HS-27A (cell line): Measurements from ENCODE around the gene SULT2B1.

Experiments used
- DNase-seq: peaks from one replicate; pipeline ENCODE4 v3.0.0-alpha.2; 2012; ENCODE audit warnings: low read depth, missing footprints

The SULT2B1 gene

DNA sequence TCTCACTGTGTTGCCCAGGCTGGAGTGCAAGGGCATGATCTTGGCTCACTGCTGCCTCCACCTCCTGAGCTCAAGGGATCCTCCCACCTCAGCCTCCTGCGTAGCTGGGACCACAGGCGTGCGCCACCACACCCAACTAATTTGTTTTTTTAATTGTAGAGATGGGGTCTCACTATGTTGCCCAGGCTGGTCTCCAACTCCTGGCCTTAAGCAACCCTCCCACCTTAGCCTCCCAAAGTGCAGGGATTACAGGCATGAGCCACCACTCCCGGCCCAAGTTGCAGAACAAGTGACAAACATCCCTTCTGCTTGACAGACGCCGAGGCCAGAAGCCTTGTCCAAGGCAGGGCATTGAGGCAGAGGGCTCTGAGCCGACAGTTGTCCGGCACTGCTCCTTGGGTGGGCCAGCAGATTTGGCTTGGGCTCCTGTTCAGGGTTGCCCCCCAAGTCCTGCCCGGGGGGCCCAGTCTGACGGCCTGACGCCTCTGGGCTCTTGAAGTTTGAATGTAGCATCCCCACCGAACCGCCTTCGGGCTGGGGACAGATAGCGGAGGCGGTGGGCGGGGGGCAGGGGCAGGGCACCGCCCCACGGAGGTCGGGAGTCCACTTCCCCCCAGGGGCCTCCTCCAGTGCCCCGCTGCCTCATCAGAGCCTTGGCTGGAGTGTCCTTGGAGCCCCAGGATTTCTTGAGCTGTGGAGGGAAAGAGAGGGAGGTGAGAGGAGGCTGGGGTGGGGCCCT, 48.9 kb downstream of the SULT2B1 start:
- no peak for DNase-seq

DNA sequence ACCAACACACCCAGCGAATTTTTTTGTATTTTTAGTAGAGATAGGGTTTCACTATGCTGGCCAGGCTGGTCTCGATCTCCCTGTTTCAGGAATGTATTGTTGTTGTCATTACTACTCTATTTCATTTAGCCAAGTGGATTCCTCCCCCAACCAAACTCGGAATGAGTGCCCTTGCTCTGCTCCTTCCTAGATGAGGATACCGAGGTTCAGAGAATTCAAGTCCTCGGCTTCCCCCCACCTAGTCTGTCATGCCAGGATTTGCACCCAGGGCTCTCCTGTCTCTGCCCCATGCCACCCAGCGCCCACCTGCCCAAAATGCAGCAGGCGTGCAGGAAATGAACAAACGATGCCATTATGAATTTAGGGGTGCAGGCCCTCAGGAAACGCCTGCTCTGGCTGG, 51.0 kb downstream of the SULT2B1 start:
- DNase-seq: no peak

DNA sequence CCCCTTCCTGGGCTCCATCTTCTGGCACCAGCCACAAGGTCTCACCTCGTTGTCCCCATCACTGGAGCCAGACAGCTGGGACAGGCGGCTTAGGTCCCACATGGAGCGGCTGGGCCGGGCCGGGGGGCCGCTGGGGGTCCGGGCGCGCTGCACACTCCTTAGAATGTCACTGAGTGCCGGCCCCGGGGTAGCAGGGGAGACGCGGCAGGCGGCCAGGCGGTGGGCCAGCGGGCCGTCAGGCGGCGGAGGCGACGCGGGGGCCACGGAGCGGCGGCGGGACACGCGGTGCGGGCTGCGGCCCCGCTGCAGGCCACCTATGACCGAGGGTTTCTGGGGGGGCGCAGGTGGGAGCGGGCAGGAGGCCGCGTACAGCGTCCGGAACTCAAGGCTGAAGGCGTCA, 51.5 kb downstream of the SULT2B1 start:
- DNase-seq: no peak

DNA sequence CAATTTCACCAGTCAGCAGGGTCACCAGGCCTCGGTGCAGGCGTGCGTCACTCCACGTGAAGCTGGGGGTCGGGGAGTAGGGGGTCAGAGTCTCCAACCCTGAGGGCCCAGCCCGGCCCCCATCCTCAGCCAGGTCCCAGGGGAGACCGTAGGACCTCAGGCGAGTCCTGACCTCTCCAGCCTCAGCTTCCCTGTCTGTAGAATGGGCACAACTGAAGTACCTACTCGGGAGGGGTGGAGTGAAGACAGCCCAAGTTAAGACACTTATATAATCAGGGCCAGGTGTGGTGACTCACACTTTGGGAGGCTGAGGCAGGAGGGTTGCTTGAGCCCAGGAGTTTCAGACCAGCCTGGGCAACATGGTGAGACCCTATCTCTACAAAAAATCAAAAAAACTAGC, 51.9 kb downstream of the SULT2B1 start:
- DNase-seq: no peak

DNA sequence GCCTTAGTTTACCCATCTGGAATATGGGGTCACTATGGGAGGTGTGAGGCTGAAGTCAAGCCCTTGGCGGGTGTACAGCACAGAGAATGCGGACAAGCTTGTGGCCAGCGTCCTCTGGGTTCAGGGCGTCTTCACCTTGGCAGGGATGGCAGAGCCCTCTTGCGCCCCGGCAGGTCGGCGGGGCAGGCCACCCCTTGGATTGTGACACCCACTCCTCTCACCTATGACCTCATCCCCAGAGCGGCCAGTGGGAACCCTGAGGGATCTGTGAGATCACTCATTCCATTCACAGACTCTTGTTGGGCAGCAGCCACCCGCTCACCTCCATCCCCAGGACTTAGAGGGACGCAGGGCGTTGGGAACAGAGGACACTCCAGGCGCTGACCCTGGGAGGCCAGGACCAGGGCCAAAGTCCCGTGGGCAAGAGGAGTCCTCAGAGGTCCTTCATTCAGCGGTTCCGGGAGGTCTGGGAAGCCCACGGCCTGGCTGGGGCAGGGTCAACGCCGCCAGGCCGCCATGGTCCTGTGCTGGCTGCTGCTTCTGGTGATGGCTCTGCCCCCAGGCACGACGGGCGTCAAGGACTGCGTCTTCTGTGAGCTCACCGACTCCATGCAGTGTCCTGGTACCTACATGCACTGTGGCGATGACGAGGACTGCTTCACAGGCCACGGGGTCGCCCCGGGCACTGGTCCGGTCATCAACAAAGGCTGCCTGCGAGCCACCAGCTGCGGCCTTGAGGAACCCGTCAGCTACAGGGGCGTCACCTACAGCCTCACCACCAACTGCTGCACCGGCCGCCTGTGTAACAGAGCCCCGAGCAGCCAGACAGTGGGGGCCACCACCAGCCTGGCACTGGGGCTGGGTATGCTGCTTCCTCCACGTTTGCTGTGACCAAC, 54.7 kb downstream of the SULT2B1 start, which contains the start of gene SPACA4:
Gene SPACA4, plus strand, starts transcription at position 280 of the 896 bp plus-strand sequence. Its CDS starts 237 bp downstream, at position 517.
- DNase-seq: no peak

DNA sequence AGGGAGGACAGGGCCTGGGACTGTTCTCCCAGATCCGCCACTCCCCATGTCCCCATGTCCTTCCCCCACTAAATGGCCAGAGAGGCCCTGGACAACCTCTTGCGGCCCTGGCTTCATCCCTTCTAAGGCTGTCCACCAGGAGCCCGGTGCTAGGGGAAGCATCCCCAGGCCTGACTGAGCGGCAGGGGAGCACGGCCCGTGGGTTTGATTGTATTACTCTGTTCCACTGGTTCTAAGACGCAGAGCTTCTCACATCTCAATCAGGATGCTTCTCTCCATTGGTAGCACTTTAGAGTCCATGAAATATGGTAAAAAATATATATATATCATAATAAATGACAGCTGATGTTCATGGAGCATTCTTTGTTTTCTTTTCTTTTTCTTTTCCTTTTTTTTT, 55.4 kb downstream of the SULT2B1 start:
- no peak for DNase-seq

DNA sequence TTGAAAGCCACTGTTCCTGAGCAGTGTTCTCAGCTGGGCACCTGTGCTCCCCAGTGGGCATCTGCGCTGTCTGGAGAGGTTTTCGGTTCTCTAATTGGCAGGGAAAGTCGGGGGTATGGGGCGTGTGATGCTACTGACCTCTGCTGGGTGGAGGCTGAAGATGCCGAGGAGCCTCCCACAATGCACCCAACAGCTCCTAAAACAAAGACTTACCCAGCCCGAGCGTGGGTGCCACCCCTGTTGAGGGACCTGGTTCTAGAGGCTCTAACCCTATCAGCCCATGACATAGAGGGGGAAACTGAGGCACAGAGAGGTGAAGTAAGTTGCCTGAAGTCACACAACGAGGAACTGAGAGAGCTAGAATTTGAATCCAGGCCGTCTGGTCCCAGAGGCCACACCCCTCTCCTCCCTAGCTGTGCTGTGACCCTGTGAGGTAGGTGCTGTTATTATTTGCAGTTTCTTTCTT, 56.9 kb downstream of the SULT2B1 start:
- no peak for DNase-seq

DNA sequence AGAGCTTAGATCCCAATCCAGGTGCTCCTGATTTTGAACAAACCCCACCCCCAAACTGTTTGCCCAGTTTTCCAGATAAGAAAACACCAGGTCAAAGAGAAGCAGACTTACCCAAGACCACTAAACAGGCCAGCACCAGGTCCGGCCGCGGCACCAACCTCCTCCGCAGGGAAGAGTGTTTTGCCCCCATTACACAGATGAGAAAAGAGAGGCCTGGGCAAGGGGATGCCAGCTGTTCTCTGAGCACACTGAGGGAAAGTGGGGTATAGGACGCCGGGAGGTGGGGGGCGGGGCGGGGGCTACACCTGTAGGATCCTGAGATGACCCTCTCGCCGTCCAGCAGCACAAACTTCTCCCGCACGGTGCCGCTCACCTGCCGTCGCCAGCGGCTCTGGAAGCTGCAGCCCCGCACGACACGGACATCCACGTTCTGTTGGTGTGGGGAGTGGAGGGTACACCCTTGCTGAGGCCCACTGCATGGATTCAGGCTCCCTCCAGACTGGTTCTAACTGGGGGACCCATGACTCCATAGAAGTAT, 57.7 kb downstream of the SULT2B1 start:
- DNase-seq: no peak

DNA sequence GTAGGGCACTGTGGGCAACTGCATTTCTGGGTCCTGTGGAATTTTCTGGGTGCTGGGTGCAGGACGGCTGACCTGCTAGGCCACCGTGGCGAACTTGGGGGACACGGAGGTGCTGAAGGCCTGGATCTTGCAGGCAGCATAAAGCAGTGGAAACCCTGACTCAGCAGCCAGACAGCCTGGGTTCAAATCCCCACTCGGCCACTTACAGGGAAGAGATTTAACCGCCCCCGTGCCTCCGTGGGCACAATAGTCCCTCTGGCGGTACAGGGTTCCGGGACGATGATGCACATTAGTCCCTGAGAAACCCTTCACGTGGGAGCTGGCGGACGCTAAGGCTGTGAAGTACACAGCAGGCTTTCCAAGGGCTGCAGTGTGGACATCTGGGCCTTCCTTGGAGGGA, 59.9 kb downstream of the SULT2B1 start:
- DNase-seq: no peak

DNA sequence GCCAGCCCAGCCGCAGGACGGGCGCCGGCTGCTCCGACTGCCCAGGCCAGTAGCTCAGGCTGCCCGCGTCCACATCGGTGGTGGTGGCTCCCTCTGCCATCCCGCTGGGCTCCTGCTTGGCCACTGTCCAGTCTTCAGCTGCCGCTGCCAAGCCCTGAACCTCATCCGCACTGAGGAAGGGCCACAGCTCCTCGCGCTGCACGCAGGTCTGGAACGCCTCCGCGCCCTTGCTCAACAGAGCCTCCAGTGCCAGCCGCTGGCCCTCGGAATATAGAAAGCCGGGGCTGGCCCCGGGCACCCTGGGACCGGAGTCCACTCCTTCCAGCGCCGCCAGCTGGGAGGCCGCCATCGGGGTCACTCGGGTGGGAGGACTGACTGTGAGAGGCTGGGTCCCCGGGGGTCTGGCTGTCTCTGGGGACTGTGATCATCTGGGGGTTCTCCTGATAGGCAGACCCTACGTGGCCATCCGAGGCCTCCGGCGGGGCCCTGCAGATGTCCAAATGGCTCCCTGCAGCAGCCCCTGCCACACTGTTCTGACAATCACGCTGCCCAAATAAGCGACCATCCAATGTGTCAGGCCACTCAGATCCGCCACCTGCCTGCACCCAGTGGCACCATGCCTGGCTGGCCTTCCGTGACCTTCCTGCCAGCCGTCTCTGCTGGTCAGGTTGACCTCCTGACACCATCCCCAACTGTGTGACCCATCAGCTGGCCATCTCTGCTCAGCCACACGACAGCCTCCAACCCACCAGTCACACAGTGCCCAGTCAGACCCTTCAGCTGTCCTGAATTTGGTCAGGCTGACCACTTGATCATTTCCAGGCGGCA, 61.3 kb downstream of the SULT2B1 start:
- DNase-seq: no peak

DNA sequence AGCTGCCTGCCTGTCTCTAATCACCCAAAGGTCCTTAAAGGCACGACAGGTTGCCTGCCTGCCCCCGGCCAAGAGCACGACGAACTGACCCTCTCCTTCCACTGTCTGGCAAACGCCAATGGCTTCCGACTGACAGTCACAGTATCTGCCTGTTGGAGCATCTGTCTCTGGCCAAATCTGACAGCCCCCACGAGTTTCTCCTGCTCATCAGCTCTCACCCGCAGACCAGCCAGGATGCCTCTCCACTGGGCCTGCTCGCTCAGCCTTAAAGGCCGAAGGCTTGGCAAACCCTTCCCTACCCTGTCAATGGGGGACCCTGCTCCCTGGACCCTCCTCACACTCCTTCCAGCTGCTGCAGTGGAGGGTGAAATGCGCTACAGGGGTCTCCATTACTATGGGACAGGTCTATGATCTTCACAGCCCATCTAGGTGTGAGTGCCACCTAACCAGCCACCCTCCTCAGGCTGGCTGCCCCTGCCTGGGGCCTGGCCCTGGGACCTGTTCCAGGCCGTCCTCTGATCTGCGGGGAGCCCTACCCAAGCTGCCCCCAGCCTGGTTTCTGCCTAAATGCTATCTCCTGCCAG, 62.0 kb downstream of the SULT2B1 start:
- DNase-seq: no peak

DNA sequence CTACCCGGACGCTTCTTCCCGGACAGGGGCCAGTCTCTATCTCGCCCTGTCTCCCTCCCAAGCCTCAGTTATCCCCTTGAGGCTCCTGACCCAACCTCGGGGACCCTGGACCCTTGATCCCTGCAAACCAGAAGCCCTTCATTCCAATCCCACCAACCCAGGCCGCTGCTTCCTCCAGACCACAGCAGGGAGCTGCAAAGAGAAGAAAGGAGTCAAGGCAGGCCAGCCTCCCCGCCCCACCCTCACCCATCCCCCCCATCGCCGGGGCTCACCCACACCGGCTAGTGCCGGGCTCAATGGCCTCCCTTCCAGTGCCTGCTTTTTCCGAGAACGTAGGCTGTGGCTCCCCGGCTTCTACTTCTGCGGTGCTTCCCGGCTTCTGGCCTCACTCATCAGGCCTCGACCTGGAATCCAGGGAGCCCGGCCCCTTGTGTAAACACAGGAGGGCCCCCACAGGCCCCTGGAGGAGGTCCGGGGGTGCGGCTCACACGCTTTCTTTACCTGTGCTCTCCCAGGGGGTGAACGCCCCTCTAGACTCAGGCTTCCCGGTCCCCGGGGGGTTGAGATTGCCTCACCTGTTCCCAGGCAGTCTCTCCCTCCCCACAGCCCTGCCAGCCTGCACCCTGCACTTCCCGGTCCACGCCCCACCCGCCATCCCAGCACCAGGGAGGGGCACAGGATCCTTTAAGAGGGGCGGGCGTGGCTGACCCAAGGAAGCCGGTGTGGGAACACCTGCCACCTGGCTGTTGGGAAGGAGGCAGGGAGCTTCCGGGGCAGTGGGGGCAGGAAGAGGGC, 62.7 kb downstream of the SULT2B1 start, which contains the start of gene FAM83E:
Gene FAM83E, minus strand, starts transcription at position 641 of the 795 bp plus-strand sequence. CDS start 1,704 bp downstream, outside the sequence.
- no peak for DNase-seq

DNA sequence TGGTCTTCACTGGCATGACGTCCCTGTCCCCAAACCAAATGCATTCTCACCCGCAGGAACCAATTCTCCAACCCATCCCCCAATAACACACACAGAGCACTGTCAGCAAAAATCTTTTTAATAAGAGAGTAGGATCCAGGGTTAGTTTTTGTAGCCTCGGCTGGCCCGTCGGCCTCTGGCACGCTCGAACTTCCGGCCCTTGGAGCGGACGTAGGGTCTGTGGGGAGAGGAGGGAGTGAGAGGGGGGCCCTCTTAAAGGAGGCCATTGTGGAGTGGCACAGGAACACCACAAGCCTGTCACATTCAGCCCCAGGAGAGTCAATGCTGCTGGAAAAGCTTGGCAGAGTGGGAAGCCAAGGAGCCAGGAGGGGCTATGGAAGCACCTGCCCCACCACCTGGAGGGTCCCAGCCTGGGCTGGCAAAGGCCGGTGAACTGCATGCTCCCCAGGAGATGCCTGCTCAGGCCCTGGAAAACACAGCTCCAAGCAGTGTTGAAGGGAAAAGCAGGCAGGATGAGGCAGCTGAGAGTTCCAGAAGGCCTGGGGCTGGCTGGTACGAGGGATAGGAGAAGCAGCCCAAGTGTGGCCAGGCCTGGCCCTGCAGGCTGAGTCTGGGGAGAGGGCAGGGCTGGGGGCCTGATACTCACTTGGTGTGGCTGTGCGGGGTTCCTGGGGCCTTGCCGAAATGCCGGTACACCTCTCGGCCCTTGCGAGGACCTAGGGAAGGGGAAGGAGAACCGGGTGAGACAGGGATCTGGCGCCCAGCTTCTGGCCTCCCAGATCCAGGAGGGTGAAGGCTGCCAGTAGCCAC, 63.5 kb downstream of the SULT2B1 start:
- DNase-seq: no peak

DNA sequence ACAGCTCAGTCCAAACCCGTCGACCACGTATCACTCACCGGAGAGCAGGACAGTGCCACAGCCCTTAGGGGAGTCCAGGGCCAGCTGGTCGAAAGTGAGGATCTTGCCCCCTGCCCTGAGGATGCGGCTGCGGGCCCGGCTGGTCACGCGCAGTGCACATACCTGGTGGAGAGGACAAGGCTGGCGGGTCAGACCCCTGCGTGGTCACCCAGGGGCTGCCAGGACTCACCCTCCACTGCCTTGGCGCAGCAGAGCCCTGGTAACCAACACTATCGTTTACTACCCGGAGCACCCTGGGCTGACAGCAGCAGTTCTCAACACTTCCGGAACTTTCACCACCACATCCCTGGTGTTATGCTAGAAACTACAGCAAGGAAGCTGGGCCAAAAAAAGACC, 64.1 kb downstream of the SULT2B1 start:
- DNase-seq: no peak

DNA sequence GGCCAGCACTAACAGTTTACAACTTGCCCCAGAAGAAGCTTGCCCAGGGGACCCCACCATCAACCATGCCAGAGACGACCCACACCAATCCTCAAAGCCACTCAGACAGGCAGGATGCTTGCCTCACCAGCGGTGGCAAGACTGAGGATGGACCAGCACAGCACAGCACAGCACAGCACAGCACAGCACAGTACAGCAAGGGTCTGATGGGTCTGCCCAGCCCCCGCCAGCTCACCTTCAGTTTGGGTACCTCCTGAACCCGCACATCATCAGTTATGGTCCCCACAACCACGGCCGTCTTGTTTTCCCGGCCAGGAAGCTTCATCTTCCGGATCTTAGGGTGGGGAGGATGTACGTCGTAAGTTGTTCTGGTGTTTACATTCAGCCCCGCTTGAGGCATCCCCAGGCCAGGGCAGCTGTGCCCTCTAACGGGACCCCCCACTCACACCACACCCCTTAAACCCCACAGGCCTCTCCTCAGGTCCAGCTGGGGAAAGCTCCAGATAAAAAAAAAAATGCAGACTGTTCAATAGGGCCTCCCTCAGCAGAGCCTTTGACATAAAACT, 64.6 kb downstream of the SULT2B1 start:
- no peak for DNase-seq

DNA sequence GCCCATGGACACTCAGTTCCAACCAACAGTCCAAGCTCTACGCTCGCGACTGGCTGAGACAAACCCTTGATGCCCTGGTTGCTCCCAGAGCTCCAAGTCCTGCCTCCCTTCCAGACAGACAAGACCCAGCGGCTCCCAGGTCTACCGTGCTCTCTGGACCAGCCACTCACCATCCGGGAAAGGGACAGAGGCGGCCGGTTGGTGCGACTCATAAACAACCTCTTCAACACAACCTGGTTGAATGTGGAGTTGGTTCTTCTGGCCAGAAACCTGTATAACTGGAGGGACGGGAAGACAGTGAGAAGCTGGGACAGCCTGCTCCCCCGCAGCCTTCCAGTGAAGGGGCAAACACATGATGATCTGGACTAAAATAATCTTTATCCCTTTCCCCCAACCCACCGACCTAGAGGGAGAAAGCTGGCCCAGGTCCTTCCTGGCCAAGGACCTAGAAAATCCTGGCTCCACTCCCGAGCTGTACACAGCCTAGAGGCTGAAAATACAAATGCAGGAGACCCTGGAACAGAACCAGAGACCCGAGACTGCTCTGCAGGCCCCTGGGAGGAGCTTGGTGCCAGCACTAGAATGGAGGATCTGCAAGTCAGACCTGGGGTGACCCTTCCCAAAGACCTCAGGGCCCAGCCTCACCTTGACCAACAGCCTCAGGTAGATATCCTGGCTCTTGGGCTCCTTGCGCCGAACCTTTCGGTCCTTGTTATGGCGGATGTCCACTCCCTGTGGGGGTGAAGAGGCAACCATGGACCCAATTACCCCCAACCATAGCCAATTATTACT, 65.4 kb downstream of the SULT2B1 start:
- DNase-seq: no peak

DNA sequence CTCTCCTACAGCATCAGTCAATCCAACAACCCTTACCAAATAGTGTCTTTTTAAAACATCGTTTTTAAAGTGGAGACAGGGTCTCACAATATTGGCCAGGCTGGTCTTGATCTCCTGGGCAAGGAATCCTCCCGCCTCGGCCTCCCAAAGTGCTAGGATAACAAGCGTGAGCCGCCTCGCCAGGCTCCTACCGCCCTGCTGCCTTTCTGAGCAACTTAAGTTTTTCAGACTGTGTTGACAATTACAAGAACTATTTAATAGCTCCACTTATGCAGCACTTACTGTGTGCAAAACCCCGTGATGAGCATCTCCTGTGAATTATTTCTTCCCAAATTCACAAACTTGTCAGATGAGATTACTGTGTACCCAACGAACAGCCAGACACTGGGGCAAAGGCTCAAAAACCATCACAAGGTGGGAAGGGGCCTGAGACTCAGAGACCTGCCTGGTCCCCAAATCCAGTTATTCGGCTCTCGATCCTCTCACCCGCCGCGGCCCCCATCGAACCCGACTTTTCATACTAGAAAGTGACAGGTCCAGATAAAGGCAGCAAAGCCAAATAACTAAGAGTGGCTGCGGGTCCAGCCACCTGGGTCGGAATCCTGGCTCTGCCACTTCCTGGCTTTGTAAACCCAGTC, 66.4 kb downstream of the SULT2B1 start:
- DNase-seq: no peak
